ENCODE data around the gene ZNF416. TPM values are rescaled to one million over a fixed set of nuclear protein-coding genes. Genes with fewer than 3 reads are reported as not detected.

Gene ZNF416
- total RNA-seq, 1 donor from 2014 or later, result 3.5 TPM

- H3K4me3 Mint-ChIP-seq, result peak within 1 kb of the TSS; percentile 99
- no peaks in the 10 kb centered on the region for H3K27me3 Mint-ChIP-seq
- H3K9me3 Mint-ChIP-seq, result peaks cover 33% of the 10 kb centered on the region
- intact Hi-C loops (cut with micrococcal nuclease), result loop anchor here (1.0 kb wide), 5 partner anchors 28 to 138 kb away; partner anchors contain the start of genes ZNF419, ZNF548, ZNF550 and ZNF773
- peaks cover 30% of the 10 kb centered on the region for H3K36me3 Mint-ChIP-seq (ENCODE audit: low read depth)
- peak; percentile 96 for DNase-seq
- H3K27ac Mint-ChIP-seq, result peak within 1 kb of the TSS; percentile 57
- peaks cover 14% of the 10 kb centered on the region for H3K4me1 Mint-ChIP-seq
Measured at GRCh38 chr19:57527136-57527881, 51.4 kb downstream of the ZNF416 start, which contains the start of gene ZNF549. Gene ZNF549 (plus strand): TSS chr19:57527356. CDS start chr19:57527574, 218 bp downstream.

Other genes starting within 250 kb of the ZNF416 start
- gene ZNF304, start 227.6 kb downstream of the ZNF416 start, total RNA-seq, result 5.3 and 5.8 TPM in 2 replicates
- 4.1 and 4.3 TPM in 2 replicates for gene TRAPPC2B, start 215.4 kb downstream of the ZNF416 start, total RNA-seq
- 1.3 and 1.6 TPM in 2 replicates for gene ZNF547, start 215.4 kb downstream of the ZNF416 start, total RNA-seq
- gene ZNF548, start 189.1 kb downstream of the ZNF416 start, total RNA-seq, result 10.6 and 12.7 TPM in 2 replicates
- gene ZNF17, start 167.8 kb downstream of the ZNF416 start, total RNA-seq, result 7.4 and 7.8 TPM in 2 replicates
- 22.5 and 26.5 TPM in 2 replicates for gene ZNF749, start 143.6 kb downstream of the ZNF416 start, total RNA-seq
- gene VN1R1, start 121.8 kb downstream of the ZNF416 start, total RNA-seq, result not detected in 2 replicates
- 2.5 and 2.8 TPM in 2 replicates for gene ZNF772, start 101.3 kb downstream of the ZNF416 start, total RNA-seq
- 4.6 and 4.9 TPM in 2 replicates for gene ZNF419, start 91.2 kb downstream of the ZNF416 start, total RNA-seq
- 4.9 and 5.1 TPM in 2 replicates for gene ZNF773, start 79.0 kb downstream of the ZNF416 start, total RNA-seq
- 4.0 and 4.9 TPM in 2 replicates for gene ZNF549, start 51.6 kb downstream of the ZNF416 start, total RNA-seq
- 7.4 and 9.3 TPM in 2 replicates for gene ZNF550, start 19.0 kb downstream of the ZNF416 start, total RNA-seq
- 2.8 and 4.1 TPM in 2 replicates for gene ZIK1, start 5.2 kb upstream of the ZNF416 start, total RNA-seq
- gene ZNF530, start 21.0 kb upstream of the ZNF416 start, total RNA-seq, result 4.5 and 5.7 TPM in 2 replicates
- 7.2 and 9.1 TPM in 2 replicates for gene ZNF134, start 35.3 kb upstream of the ZNF416 start, total RNA-seq
- gene ZNF211, start 54.3 kb upstream of the ZNF416 start, total RNA-seq, result 7.7 and 10.0 TPM in 2 replicates
- not detected in 2 replicates for gene ZSCAN4, start 90.0 kb upstream of the ZNF416 start, total RNA-seq
- 10.0 and 10.7 TPM in 2 replicates for gene ZNF551, start 103.1 kb upstream of the ZNF416 start, total RNA-seq
- 3.1 and 3.9 TPM in 2 replicates for gene ZNF154, start 130.3 kb upstream of the ZNF416 start, total RNA-seq
- 5.1 and 5.5 TPM in 2 replicates for gene ZNF671, start 148.7 kb upstream of the ZNF416 start, total RNA-seq
- 7.5 and 7.9 TPM in 2 replicates for gene ZNF776, start 167.9 kb upstream of the ZNF416 start, total RNA-seq
- gene ZNF586, start 190.8 kb upstream of the ZNF416 start, total RNA-seq, result 11.5 and 13.5 TPM in 2 replicates
- 9.2 and 9.8 TPM in 2 replicates for gene ZNF552, start 236.0 kb upstream of the ZNF416 start, total RNA-seq

Measured in activated CD4-positive, alpha-beta T cell treated with anti-CD3 and anti-CD28 coated beads, Interleukin-2, amount 10 ng/mL, durations not matched to agents 24 days and 14 days (primary cell).